ENCODE results near the gene ALDOB.

ALDOB gene

DNA sequence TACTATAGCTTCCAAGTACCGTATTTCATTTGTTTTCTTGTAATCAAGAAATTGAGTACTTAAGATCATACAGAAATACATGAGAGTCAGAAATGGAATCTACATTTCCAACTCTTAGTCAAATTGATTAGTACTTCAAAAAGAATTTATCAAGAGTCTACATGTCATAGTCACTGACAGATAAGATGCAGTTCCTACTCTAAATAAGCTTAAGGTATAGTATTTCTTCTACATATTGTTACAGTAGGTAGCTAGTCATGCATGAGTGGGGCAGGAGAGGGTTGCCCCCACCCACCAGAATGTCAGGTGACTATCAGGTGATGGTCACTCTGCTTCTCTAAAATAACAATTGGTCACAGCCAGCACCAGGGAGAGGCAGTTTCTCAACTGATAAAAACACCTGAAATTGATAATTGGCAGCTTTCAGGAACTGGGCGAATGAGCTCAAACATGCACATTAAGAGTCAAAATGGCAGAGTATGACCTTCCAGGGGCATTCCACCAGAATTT, 53.7 kb downstream of the ALDOB start:
- DNase-seq, result no peak

DNA sequence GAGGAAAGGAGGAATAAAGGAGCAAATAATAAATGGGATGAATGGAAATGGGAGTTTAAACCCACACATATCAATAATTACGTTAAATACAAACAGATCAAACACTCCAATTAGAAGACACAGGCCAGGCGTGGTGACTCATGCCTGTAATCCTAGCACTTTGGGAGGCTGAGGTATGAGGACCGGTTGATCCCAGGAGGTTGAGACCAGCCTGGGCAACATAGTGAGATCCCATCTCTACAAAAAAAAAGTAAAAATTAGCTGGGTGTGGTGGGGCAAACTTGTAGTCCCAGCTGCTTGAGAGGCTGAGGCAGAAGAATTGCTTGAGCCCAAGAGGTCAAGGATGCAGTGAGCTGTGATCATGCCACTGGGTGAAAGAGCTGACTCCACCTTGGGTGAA, 54.5 kb downstream of the ALDOB start:
- DNase-seq, result no peak

DNA sequence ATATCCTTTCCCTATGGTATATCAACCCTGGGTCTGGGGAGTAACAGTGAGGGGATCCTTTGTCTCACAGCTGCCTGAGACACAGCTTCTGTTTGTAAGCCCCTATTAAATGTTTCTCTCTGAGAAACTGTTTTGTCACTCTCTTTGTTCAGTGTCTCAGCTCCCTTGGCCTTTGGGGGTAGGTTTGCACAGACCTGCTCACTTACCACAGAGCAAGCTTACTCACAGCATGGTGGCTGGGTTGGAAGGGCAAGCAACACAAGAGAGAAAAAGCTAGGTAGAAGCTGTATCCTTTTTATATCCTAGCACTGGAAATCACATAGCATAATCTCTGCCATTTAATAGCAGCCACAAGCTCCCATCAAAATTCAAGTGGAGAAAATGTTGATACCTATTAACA, 55.3 kb downstream of the ALDOB start:
- DNase-seq, result no peak

GRCh38 chr9:101376111-101376848, 59.3 kb downstream of the ALDOB start:
- no peak for DNase-seq

DNA sequence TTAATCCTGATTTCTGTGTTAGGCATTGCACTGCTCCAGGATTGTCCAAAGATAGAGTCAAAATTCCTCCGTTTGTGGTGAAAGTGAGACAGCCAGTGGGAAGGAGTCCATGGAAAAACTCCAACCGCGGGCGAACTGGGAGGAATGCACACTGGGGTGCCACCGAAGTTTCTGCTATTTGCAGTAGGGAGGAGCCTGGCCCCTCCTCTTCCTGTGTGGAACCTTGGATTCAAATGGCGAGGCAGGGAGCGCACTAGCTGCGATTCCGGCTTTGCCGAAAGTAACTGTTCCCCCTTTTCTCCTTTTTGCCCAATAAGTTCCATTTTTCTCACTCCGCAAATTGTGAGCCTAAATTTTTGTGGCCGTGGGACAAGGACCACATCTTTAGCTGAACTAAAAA, 60.0 kb downstream of the ALDOB start:
- DNase-seq, result no peak

- no peak for DNase-seq
Measured at GRCh38 chr9:101372327-101373118, 63.1 kb downstream of the ALDOB start.

DNA sequence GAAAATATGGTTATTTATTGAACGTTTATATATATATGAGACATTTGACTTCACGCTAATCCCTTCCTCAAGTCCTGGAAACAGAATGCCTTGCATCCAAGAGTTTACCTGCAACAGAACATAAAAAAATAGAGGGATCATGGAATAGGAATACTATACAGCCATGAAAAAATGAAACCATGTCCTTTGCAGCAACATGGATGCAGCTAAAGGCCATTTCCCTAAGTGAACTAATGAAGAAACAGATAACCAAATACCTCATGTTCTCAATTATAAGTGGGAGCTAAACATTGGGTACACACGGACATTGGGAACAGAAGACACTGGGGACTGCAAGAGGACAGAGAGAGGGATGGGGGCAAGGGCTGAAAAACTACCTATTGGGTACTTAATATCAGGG, 63.8 kb downstream of the ALDOB start:
- DNase-seq, result no peak

All from CD4-positive, alpha-beta T cell treated with Interferon gamma for 1 hour (primary cell).